Skeletal muscle satellite cell (primary cell): ENCODE measurements around the gene TET3.

Source experiments
- H3K27me3 ChIP-seq: 2 replicates; pipeline ENCODE4 v1.7.0; 2013; ENCODE audit warnings: low read length; ENCODE audit not compliant: control insufficient read depth, insufficient read depth
- H3K36me3 ChIP-seq: 2 replicates; pipeline ENCODE4 v1.7.0; 2013; ENCODE audit warnings: mild to moderate bottlenecking, control low read depth, low read length; ENCODE audit not compliant: insufficient read depth
- H3K4me1 ChIP-seq: 2 replicates; pipeline ENCODE4 v1.7.0; 2013; ENCODE audit warnings: low read length; ENCODE audit not compliant: control insufficient read depth, insufficient read depth
- H3K4me2 ChIP-seq: 2 replicates; pipeline ENCODE4 v1.7.0; 2013; ENCODE audit warnings: mild to moderate bottlenecking, low read length
- H3K4me3 ChIP-seq: 2 replicates; pipeline ENCODE4 v1.7.0; 2013; ENCODE audit warnings: low read length
- H3K9ac ChIP-seq: 2 replicates; pipeline ENCODE4 v1.7.0; 2013; ENCODE audit warnings: mild to moderate bottlenecking, low read depth, low read length, moderate library complexity
- H3K9me3 ChIP-seq: replicated peaks from 2 replicates; pipeline ENCODE4 v1.7.0; 2013; ENCODE audit warnings: mild to moderate bottlenecking, control low read depth, low read length

TET3 gene

DNA sequence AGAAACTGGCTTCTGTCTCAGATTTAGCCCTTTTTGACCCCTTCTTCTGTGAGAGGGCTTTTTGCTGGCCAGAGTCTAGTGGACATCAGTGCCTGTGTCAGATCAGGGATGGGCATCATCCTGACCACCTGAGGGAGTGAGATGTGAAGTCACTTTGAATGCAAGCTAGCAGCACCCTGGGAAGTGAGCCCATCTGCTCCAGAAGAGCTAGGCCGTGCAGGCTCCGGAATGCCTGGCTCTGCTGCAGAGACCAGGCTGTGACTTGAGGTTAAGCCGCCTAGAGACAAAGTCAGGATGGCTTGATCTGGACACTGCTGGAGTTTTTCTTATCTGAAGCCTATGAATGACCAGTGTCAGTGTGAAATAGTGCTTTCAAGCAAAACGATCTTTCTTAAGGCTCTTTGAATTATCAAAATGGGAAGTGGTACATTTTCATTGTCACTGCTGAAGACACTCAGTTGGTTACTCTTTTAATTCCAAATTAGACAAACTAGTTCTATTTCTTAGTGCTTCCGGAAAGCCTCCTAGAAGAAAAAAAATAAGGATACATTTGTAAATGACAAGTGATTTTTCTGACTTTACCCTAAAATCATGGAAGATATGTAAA is 37.2 kb upstream of the TET3 start:
- no peak overlapping the region for H3K4me3 ChIP-seq
- H3K36me3 ChIP-seq: peaks cover 67% of the 10 kb centered on the region
- H3K4me2 ChIP-seq: no peak overlapping the region
- peaks cover 8% of the 10 kb centered on the region for H3K4me1 ChIP-seq
- H3K27me3 ChIP-seq: no peaks in the 10 kb centered on the region
- no peaks in the 10 kb centered on the region for H3K9me3 ChIP-seq
- no peak overlapping the region for H3K9ac ChIP-seq

DNA sequence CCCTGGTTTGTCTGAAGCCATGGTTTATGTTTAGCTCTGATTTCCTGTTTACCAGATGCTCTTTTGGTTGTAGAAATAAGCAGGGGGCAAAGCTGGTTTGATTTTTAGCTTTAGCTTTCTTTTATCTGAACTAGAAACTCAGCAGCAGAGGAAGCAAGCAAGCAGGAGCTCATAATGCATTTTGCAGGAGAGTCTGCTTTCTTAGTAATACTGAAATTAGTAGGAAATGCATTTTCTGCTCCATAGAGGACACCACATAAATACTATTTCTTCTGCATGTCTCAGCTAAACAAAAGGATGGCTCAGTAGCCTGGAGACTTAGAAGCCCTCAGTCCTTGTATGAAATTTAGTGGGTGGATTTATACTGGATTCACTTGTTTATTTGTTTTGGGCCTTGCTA is 34.9 kb upstream of the TET3 start:
- no peak overlapping the region for H3K4me2 ChIP-seq

GRCh38 chr2:73952499-73953446 is 31.9 kb upstream of the TET3 start:
- no peak overlapping the region for H3K4me2 ChIP-seq
- peaks cover 11% of the 10 kb centered on the region for H3K4me1 ChIP-seq
- H3K4me3 ChIP-seq: no peak overlapping the region
- no peaks in the 10 kb centered on the region for H3K27me3 ChIP-seq
- H3K9me3 ChIP-seq: no peaks in the 10 kb centered on the region
- no peak overlapping the region for H3K9ac ChIP-seq
- peaks cover 70% of the 10 kb centered on the region for H3K36me3 ChIP-seq

More for the DNA sequence above, 34.9 kb upstream of the TET3 start:
- H3K9ac ChIP-seq: no peak overlapping the region
- H3K4me1 ChIP-seq: peaks cover 11% of the 10 kb centered on the region
- H3K27me3 ChIP-seq: no peaks in the 10 kb centered on the region
- no peaks in the 10 kb centered on the region for H3K9me3 ChIP-seq
- H3K4me3 ChIP-seq: no peak overlapping the region
- H3K36me3 ChIP-seq: peaks cover 71% of the 10 kb centered on the region

- Histone ChIP-seq H3K9ac (no peak overlapping the region), H3K4me3 (no peak overlapping the region), H3K27me3 (no peaks in the 10 kb centered on the region), H3K4me1 (peaks cover 11% of the 10 kb centered on the region), H3K4me2 (no peak overlapping the region), H3K9me3 (no peaks in the 10 kb centered on the region), H3K36me3 (peaks cover 61% of the 10 kb centered on the region)
These were observed 28.4 kb upstream of the TET3 start for GRCh38 chr2:73956218-73956865.

GRCh38 chr2:73961274-73961673 is 23.4 kb upstream of the TET3 start:
- no peaks in the 10 kb centered on the region for H3K27me3 ChIP-seq
- no peaks in the 10 kb centered on the region for H3K9me3 ChIP-seq
- H3K4me2 ChIP-seq: no peak overlapping the region
- H3K4me3 ChIP-seq: no peak overlapping the region
- H3K9ac ChIP-seq: no peak overlapping the region
- H3K4me1 ChIP-seq: no peaks in the 10 kb centered on the region
- H3K36me3 ChIP-seq: peaks cover 29% of the 10 kb centered on the region

DNA sequence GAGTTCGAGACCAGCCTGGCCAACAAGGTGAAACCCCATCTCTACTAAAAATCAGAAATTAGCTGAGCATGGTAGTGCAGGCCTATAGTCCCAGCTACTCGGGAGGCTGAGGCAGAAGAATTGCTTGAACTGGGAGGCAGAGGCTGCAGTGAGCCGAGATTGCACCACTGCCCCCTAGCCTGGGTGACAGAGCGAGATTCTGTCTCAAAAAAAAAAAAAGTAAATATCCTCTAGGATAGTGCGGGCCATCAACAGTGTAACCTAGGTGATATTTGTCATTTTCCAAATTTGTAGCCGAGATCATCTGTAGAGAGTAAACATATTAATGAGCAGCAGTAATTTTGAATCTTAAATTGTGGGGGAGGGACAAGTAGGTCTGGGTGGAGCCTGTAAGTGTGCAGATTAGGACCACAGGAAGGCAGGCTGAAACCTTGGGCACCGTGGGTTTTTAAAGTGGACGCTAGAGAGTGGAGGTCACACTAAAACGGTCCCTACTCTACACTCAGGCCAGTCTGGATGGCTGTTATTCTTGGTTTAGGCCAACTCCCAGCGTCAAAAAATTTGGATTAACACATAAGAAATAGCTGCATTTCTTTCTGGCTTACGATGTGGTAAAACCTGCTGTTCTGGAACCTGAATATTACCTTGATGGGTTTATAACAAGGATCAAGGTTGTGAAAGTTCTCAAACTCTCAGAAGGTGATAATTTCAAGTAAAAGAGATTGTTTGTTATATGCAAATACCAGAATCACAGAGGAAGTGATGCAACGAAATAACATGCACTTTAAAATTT is 22.7 kb upstream of the TET3 start:
- Histone ChIP-seq H3K4me3 (no peak overlapping the region), H3K9me3 (no peaks in the 10 kb centered on the region), H3K4me1 (no peaks in the 10 kb centered on the region), H3K27me3 (no peaks in the 10 kb centered on the region), H3K9ac (no peak overlapping the region), H3K4me2 (no peak overlapping the region), H3K36me3 (peaks cover 22% of the 10 kb centered on the region)

DNA sequence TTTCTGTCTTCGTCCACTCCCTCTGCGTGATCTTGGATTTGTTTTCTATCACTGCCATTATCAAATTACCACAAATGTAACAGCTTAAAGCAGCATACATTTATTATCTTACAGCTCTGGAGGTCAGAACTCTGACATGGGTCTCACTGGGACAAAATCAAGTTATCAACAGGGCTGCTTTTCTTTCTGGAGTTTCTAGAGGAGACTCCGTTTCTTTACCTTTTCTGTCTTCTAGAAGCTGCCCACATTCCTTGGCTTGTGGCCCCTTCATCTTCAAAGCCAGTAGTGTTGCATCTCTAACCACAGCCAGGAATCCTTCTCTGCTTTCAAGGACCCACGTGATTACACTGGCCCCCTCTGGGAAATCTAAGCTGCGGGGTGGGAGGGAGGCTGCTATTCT is 21.9 kb upstream of the TET3 start:
- Histone ChIP-seq H3K27me3 (no peaks in the 10 kb centered on the region), H3K4me2 (no peak overlapping the region), H3K9ac (no peak overlapping the region), H3K9me3 (no peaks in the 10 kb centered on the region), H3K4me1 (no peaks in the 10 kb centered on the region), H3K36me3 (peaks cover 19% of the 10 kb centered on the region), H3K4me3 (no peak overlapping the region)

DNA sequence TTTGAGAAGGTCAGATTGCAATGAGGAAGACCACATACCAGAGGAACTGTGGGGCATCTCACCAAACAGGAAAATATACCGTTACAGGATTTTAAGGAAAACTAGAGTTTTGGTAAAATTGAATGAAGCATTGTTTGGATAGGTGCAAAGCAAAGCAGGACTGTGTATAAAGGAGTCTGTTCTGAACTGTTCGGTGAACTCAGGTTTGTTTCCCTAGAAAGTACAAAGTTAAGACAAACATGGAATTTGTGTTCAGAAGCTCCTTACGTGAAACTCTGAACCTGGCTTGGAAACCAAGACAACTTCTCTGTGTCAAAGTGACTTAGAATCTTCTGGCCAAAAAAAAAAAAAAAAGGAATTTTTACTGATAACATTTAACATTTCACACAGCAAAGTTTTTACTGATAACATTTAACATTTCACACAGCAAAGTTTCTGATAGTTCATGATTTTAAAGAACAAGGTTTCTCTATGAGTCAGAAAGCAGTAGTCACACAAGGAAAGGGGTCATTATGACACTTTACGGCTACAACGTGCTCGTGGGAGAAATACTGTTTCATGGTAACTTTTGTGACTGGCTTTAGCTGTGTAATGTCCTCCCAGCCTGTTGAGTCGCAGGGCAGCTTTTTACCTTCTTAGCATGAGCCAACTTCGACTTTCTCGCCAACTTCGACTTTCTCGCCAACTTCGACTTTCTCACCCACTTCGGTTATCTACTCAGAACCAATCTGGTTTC is 21.2 kb upstream of the TET3 start:
- no peak overlapping the region for H3K4me2 ChIP-seq
- H3K36me3 ChIP-seq: peaks cover 14% of the 10 kb centered on the region
- no peaks in the 10 kb centered on the region for H3K9me3 ChIP-seq
- H3K9ac ChIP-seq: no peak overlapping the region
- H3K4me3 ChIP-seq: no peak overlapping the region
- no peaks in the 10 kb centered on the region for H3K4me1 ChIP-seq
- H3K27me3 ChIP-seq: no peaks in the 10 kb centered on the region

DNA sequence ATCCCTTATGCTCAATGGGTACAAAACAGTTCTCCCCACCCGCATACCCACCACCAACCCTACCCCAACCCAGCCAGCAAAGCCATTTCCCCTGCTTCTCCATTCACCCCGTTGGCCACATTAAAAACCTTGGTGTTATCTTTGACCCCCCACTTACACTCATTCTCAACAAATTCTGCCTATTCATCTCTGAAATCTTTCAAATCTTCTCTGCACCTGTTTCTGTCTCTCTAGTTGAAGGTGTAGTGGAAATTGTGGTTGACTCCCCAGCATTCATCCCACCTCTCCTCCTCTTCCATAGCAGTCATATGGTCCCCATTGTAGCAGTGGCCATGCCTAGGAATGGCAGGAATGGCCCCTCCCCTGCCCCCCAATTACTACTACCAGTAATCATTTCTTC is 20.5 kb upstream of the TET3 start:
- no peak overlapping the region for H3K9ac ChIP-seq
- H3K36me3 ChIP-seq: peaks cover 7% of the 10 kb centered on the region
- no peaks in the 10 kb centered on the region for H3K9me3 ChIP-seq
- H3K4me2 ChIP-seq: no peak overlapping the region
- no peaks in the 10 kb centered on the region for H3K27me3 ChIP-seq
- no peak overlapping the region for H3K4me3 ChIP-seq
- H3K4me1 ChIP-seq: no peaks in the 10 kb centered on the region

- H3K9me3 ChIP-seq: no peaks in the 10 kb centered on the region
- no peaks in the 10 kb centered on the region for H3K4me1 ChIP-seq
- H3K4me2 ChIP-seq: no peak overlapping the region
- no peak overlapping the region for H3K4me3 ChIP-seq
- H3K27me3 ChIP-seq: no peaks in the 10 kb centered on the region
- no peak overlapping the region for H3K9ac ChIP-seq
- H3K36me3 ChIP-seq: no peaks in the 10 kb centered on the region
These were observed 19.7 kb upstream of the TET3 start for GRCh38 chr2:73965053-73965452.
